Measurements from ENCODE around the gene ZNF519.
"Not testable (repeated sequence)": the region's sequence is repeated elsewhere in the genome, so short reads cannot be mapped to it uniquely, and the experiment has no call there.

ZNF519 gene

DNA sequence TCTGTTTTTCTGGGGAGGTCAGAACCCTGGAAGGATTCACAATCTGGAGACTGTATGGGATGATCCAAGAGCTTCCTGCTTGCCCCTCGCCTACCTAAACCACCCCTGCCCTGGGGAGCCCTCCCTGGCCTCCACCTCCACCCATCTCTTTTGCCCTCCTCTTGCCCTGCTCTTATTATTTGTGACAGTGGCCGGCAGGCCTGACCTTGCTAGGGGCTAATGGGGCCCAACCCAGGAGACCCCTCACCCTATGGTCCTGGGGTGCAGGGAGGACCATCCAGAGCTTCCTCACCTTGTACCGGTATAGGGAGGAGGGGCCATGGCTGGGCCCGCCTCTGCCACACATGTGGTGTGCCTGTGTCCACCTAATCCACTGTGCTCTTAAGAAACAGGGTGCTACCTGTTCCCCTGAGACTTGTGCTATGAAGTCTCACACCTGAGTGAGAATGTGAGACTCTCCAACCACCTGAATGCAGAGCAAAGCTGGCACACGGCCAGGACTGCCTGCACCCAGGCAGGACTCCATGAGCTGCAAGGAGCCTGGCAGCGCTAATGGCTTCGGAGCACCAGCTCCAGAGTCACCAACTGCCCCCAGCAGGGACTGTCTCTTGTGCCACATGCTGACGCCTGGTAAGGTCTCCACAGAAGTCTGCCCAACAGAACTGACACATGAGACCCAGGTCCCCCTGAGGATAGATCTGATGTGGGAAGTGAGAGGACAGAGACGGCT lies 17.1 kb upstream of the ZNF519 start:
- not testable (repeated sequence) for H4K8ac ChIP-seq (ENCODE audit: low read depth, low read length); DNase-seq; H3K27me3 ChIP-seq (ENCODE audit: insufficient read depth, low read length, poor library complexity); H3K27ac ChIP-seq (ENCODE audit: low read depth, low read length); H3K23ac ChIP-seq (ENCODE audit: low read length); H2BK5ac ChIP-seq (ENCODE audit: low read length); H3K4me3 ChIP-seq (ENCODE audit: low read length); H3K79me2 ChIP-seq (ENCODE audit: control insufficient read depth, insufficient read depth, low read length); H4K5ac ChIP-seq (ENCODE audit: low read length); H3K4me1 ChIP-seq (ENCODE audit: control insufficient read depth, low read depth, low read length); H3K18ac ChIP-seq (ENCODE audit: low read length); H2BK120ac ChIP-seq (ENCODE audit: low read depth, low read length); H2AK5ac ChIP-seq (ENCODE audit: low read length); H2BK15ac ChIP-seq (replicated peaks; ENCODE audit: low read depth); H3K79me1 ChIP-seq (ENCODE audit: low read length); H3K9ac ChIP-seq (ENCODE audit: low read length); H3K4ac ChIP-seq (ENCODE audit: low read depth, low read length); H3K56ac ChIP-seq (ENCODE audit: low read length); H3K36me3 ChIP-seq (ENCODE audit: control insufficient read depth, insufficient read depth, low read length); H3K4me2 ChIP-seq (ENCODE audit: low read length)
- no CpG with 5 or more reads among the region's 9 CpGs for WGBS (ENCODE audit: extremely low coverage, insufficient coverage, low lambda C conversion rate)

- H3K36me3 ChIP-seq (ENCODE audit: control insufficient read depth, insufficient read depth, low read length); DNase-seq; H3K27ac ChIP-seq (ENCODE audit: low read depth, low read length); H3K79me2 ChIP-seq (ENCODE audit: control insufficient read depth, insufficient read depth, low read length); H3K9ac ChIP-seq (ENCODE audit: low read length); H3K27me3 ChIP-seq (ENCODE audit: insufficient read depth, low read length, poor library complexity); H4K8ac ChIP-seq (ENCODE audit: low read depth, low read length); H4K5ac ChIP-seq (ENCODE audit: low read length); H3K4ac ChIP-seq (ENCODE audit: low read depth, low read length); H2BK120ac ChIP-seq (ENCODE audit: low read depth, low read length); H3K56ac ChIP-seq (ENCODE audit: low read length); H3K18ac ChIP-seq (ENCODE audit: low read length); H2AK5ac ChIP-seq (ENCODE audit: low read length); H3K4me1 ChIP-seq (ENCODE audit: control insufficient read depth, low read depth, low read length); H3K4me3 ChIP-seq (ENCODE audit: low read length); H3K4me2 ChIP-seq (ENCODE audit: low read length); H3K79me1 ChIP-seq (ENCODE audit: low read length); H2BK15ac ChIP-seq (replicated peaks; ENCODE audit: low read depth); H3K23ac ChIP-seq (ENCODE audit: low read length); H2BK5ac ChIP-seq (ENCODE audit: low read length): not testable (repeated sequence)
- no CpG with 5 or more reads among the region's 24 CpGs for WGBS (ENCODE audit: extremely low coverage, insufficient coverage, low lambda C conversion rate)
Observed at GRCh38 chr18:14147935-14148865, 16.0 kb upstream of the ZNF519 start.

GRCh38 chr18:14146771-14147170 lies 14.5 kb upstream of the ZNF519 start:
- H3K36me3 ChIP-seq (ENCODE audit: control insufficient read depth, insufficient read depth, low read length); H3K18ac ChIP-seq (ENCODE audit: low read length); H3K56ac ChIP-seq (ENCODE audit: low read length); H2BK120ac ChIP-seq (ENCODE audit: low read depth, low read length); H3K79me2 ChIP-seq (ENCODE audit: control insufficient read depth, insufficient read depth, low read length); H3K9ac ChIP-seq (ENCODE audit: low read length); H3K4me1 ChIP-seq (ENCODE audit: control insufficient read depth, low read depth, low read length); H2AK5ac ChIP-seq (ENCODE audit: low read length); DNase-seq; H3K4ac ChIP-seq (ENCODE audit: low read depth, low read length); H4K5ac ChIP-seq (ENCODE audit: low read length); H3K27ac ChIP-seq (ENCODE audit: low read depth, low read length); H3K23ac ChIP-seq (ENCODE audit: low read length); H4K8ac ChIP-seq (ENCODE audit: low read depth, low read length); H3K4me3 ChIP-seq (ENCODE audit: low read length); H3K79me1 ChIP-seq (ENCODE audit: low read length); H3K4me2 ChIP-seq (ENCODE audit: low read length); H3K27me3 ChIP-seq (ENCODE audit: insufficient read depth, low read length, poor library complexity); H2BK5ac ChIP-seq (ENCODE audit: low read length); H2BK15ac ChIP-seq (replicated peaks; ENCODE audit: low read depth): not testable (repeated sequence)
- no CpG with 5 or more reads among the region's 23 CpGs for WGBS (ENCODE audit: extremely low coverage, insufficient coverage, low lambda C conversion rate)

GRCh38 chr18:14145581-14146338 lies 13.5 kb upstream of the ZNF519 start:
- not testable (repeated sequence) for H3K23ac ChIP-seq (ENCODE audit: low read length); H2AK5ac ChIP-seq (ENCODE audit: low read length); H3K4me2 ChIP-seq (ENCODE audit: low read length); H3K4me1 ChIP-seq (ENCODE audit: control insufficient read depth, low read depth, low read length); H3K9ac ChIP-seq (ENCODE audit: low read length); H3K4ac ChIP-seq (ENCODE audit: low read depth, low read length); H3K79me2 ChIP-seq (ENCODE audit: control insufficient read depth, insufficient read depth, low read length); H4K5ac ChIP-seq (ENCODE audit: low read length); H3K79me1 ChIP-seq (ENCODE audit: low read length); H4K8ac ChIP-seq (ENCODE audit: low read depth, low read length); DNase-seq; H3K18ac ChIP-seq (ENCODE audit: low read length); H3K27me3 ChIP-seq (ENCODE audit: insufficient read depth, low read length, poor library complexity); H2BK5ac ChIP-seq (ENCODE audit: low read length); H3K36me3 ChIP-seq (ENCODE audit: control insufficient read depth, insufficient read depth, low read length); H3K56ac ChIP-seq (ENCODE audit: low read length); H3K4me3 ChIP-seq (ENCODE audit: low read length); H3K27ac ChIP-seq (ENCODE audit: low read depth, low read length); H2BK120ac ChIP-seq (ENCODE audit: low read depth, low read length); H2BK15ac ChIP-seq (replicated peaks; ENCODE audit: low read depth)
- WGBS (ENCODE audit: extremely low coverage, insufficient coverage, low lambda C conversion rate): no CpG with 5 or more reads among the region's 19 CpGs

DNA sequence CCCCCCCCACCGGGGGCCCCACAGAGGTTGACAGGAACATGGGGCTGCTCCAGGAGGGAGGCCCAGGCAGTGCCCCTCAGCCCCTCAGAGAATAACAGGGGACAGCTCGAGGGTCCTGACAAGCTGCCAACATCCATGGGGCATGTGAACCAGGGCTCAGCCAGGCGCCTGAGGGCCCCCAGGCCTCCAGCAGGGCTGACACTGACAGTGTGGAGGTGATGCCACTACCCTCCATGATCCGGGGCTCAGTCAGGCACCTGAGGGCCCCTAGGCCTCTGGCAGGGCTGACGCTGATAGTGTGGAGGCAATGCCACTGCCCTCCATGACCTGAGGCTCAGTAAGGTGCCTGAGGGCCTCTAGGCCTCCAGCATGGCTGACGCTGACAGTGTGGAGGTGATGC lies 12.8 kb upstream of the ZNF519 start:
- not testable (repeated sequence) for H4K8ac ChIP-seq (ENCODE audit: low read depth, low read length); H3K4me1 ChIP-seq (ENCODE audit: control insufficient read depth, low read depth, low read length); H3K4me2 ChIP-seq (ENCODE audit: low read length); H3K4ac ChIP-seq (ENCODE audit: low read depth, low read length); H3K18ac ChIP-seq (ENCODE audit: low read length); H3K27ac ChIP-seq (ENCODE audit: low read depth, low read length); H2BK15ac ChIP-seq (replicated peaks; ENCODE audit: low read depth); H2BK5ac ChIP-seq (ENCODE audit: low read length); H2BK120ac ChIP-seq (ENCODE audit: low read depth, low read length); H3K56ac ChIP-seq (ENCODE audit: low read length); H4K5ac ChIP-seq (ENCODE audit: low read length); H3K4me3 ChIP-seq (ENCODE audit: low read length); H3K36me3 ChIP-seq (ENCODE audit: control insufficient read depth, insufficient read depth, low read length); H3K23ac ChIP-seq (ENCODE audit: low read length); DNase-seq; H3K9ac ChIP-seq (ENCODE audit: low read length); H3K27me3 ChIP-seq (ENCODE audit: insufficient read depth, low read length, poor library complexity); H3K79me2 ChIP-seq (ENCODE audit: control insufficient read depth, insufficient read depth, low read length); H2AK5ac ChIP-seq (ENCODE audit: low read length); H3K79me1 ChIP-seq (ENCODE audit: low read length)
- no CpG with 5 or more reads among the region's 6 CpGs for WGBS (ENCODE audit: extremely low coverage, insufficient coverage, low lambda C conversion rate)
